DND-41 (cell line): Measurements from ENCODE around the gene APBB2.

ENCODE experiments used
- EZH2 ChIP-seq: IDR thresholded peaks from 3 replicates; pipeline ENCODE4 v1.6.1; 2012; ENCODE audit warnings: borderline replicate concordance, low read depth, mild to moderate bottlenecking, moderate library complexity, low read length, inconsistent platforms; ENCODE audit not compliant: severe bottlenecking
- TF ChIP-seq, protein P1 (sequence below): IDR thresholded peaks from 2 replicates; pipeline ENCODE4 v1.5.1; 2012; ENCODE audit warnings: borderline replicate concordance, low read length, moderate library complexity, mild to moderate bottlenecking; ENCODE audit not compliant: poor library complexity, severe bottlenecking; ENCODE audit errors: extremely low read depth

DNA sequence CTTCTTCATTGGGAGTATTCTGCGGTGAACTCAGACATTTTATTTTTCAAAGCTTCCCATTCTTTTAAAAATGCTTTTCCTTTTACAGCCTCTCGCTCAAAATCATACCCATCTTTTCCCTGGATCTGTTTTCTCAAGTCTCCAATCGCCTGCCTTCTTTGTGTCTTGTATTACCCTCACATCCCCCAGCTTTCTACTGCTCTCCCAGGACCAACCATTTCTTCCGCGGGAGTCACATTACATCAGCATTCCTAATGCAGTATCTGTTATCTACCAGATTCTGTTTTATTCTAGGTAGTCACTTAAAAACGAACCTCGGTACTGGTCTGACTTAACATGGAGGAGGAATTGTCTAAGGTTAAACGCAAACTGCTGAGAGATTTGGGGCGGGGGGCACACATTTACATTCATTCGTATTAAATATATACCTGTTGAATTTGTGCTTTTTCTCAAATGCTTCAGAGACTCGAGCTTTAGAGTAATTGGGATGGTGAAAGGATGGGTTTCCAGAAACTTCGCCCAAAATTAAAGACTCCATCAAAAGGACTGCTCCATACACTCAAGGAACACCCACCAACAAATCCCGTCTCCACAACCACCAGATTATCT, 41.9 kb upstream of the APBB2 start:
- TF ChIP-seq, protein P1, sequence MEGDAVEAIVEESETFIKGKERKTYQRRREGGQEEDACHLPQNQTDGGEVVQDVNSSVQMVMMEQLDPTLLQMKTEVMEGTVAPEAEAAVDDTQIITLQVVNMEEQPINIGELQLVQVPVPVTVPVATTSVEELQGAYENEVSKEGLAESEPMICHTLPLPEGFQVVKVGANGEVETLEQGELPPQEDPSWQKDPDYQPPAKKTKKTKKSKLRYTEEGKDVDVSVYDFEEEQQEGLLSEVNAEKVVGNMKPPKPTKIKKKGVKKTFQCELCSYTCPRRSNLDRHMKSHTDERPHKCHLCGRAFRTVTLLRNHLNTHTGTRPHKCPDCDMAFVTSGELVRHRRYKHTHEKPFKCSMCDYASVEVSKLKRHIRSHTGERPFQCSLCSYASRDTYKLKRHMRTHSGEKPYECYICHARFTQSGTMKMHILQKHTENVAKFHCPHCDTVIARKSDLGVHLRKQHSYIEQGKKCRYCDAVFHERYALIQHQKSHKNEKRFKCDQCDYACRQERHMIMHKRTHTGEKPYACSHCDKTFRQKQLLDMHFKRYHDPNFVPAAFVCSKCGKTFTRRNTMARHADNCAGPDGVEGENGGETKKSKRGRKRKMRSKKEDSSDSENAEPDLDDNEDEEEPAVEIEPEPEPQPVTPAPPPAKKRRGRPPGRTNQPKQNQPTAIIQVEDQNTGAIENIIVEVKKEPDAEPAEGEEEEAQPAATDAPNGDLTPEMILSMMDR, result no peak
- TF ChIP-seq EZH2, result no peak
